ENCODE results near the gene ASCC3.
"Not testable (repeated sequence)": the region's sequence is repeated elsewhere in the genome, so short reads cannot be mapped to it uniquely, and the experiment has no call there.

The ASCC3 gene

DNA sequence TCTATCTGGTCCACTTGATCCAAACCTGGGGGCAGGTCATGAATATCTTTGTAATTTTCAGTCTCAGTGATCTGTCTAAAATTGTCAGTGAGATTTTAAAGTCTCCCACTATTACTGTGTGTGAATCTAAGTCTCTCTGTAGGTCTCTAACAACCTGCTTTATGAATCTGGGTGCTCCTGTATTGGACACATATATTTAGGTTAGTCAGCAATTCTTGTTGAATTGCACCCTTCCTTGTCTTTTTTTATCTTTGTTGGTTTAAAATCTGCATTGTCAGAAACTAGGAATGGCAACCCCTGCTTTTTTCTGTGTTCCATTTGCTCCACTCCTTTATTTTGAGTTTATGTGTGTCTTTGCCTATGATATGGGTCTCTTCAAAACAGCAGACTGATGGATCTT is 140.7 kb downstream of the ASCC3 start:
- no peak for DNase-seq
- in situ Hi-C loops (cut with MboI; ENCODE audit: low pct_unique_long_range_greater_than_20kb, low sequenced_read_pairs): no loop called here

- in situ Hi-C loops (cut with MboI; ENCODE audit: low pct_unique_long_range_greater_than_20kb, low sequenced_read_pairs); DNase-seq: not testable (repeated sequence)
Measured at GRCh38 chr6:100737720-100738119, 143.4 kb downstream of the ASCC3 start.

- in situ Hi-C loops (cut with MboI; ENCODE audit: low pct_unique_long_range_greater_than_20kb, low sequenced_read_pairs): no loop called here
- DNase-seq: no peak
Measured at GRCh38 chr6:100731411-100731810, 149.7 kb downstream of the ASCC3 start.

GRCh38 chr6:100730001-100730980 is 150.8 kb downstream of the ASCC3 start:
- in situ Hi-C loops (cut with MboI; ENCODE audit: low pct_unique_long_range_greater_than_20kb, low sequenced_read_pairs): no loop called here
- no peak for DNase-seq

GRCh38 chr6:100726666-100727065 is 154.5 kb downstream of the ASCC3 start:
- in situ Hi-C loops (cut with MboI; ENCODE audit: low pct_unique_long_range_greater_than_20kb, low sequenced_read_pairs): no loop called here
- DNase-seq: no peak

- no peak for DNase-seq
- in situ Hi-C loops (cut with MboI; ENCODE audit: low pct_unique_long_range_greater_than_20kb, low sequenced_read_pairs): no loop called here
Measured at GRCh38 chr6:100724696-100725095, 156.4 kb downstream of the ASCC3 start.

DNA sequence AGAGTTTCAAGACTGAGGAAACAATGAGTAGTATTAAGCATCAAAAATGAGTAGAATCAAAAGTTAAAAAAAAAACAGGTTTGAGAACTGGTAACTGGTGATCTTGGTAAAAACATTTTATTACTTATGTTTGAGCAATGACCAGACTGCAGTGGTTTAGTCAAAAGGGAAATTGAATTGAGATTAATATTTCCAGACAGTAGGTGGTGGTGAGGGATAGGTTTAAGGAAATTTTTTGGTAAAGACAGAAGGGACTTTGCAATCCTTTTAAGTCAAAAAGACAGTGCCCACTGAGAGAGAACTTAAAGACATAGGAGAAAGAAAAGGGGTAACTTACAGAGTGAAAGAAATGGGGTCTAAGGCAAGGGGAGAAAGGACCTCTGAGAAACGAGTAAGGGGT is 156.9 kb downstream of the ASCC3 start:
- in situ Hi-C loops (cut with MboI; ENCODE audit: low pct_unique_long_range_greater_than_20kb, low sequenced_read_pairs): no loop called here
- no peak for DNase-seq

GRCh38 chr6:100721256-100721655 is 159.9 kb downstream of the ASCC3 start:
- DNase-seq: no peak
- in situ Hi-C loops (cut with MboI; ENCODE audit: low pct_unique_long_range_greater_than_20kb, low sequenced_read_pairs): no loop called here

DNA sequence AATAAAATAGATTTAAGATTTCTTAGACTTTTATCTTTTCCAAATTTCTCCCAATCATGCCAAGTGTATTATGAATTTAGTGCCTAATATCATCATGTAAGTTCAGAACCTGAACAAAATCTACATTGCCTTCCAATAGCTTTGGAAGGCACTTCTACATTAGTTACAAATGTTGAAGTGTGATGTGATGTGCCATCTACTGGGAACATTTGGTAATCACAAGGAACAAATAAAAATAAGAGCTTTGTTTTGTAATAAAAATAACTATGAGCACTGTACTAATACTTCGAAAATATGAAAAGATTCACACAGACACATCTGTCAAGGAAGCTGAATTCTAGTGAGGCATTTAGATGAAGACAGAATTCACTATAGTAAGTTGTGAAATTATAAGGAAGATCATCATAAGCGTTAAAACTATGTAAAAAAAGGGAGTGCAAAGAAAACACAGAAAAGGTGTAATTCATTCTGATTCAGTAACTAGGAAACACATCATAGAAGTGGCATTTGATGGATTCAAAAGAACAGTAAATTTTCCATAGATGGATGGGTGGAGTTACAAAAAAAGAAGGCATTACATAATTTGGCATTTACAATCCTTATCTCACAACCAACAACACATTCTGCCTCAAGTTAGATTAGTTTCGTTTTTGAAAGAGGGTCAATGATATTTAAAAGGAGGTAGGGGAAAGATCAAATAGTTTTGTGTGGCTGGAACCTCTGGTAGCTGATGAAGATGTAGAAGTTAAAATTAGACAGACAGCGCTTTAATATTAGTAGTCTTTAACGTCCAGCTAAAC is 161.0 kb downstream of the ASCC3 start:
- DNase-seq: peak; percentile 28
- in situ Hi-C loops (cut with MboI; ENCODE audit: low pct_unique_long_range_greater_than_20kb, low sequenced_read_pairs): no loop called here

GRCh38 chr6:100712997-100713396 is 168.1 kb downstream of the ASCC3 start:
- DNase-seq: no peak
- in situ Hi-C loops (cut with MboI; ENCODE audit: low pct_unique_long_range_greater_than_20kb, low sequenced_read_pairs): no loop called here

GRCh38 chr6:100706491-100706890 is 174.6 kb downstream of the ASCC3 start:
- DNase-seq: no peak
- in situ Hi-C loops (cut with MboI; ENCODE audit: low pct_unique_long_range_greater_than_20kb, low sequenced_read_pairs): no loop called here

GRCh38 chr6:100704961-100705360 is 176.2 kb downstream of the ASCC3 start:
- in situ Hi-C loops (cut with MboI; ENCODE audit: low pct_unique_long_range_greater_than_20kb, low sequenced_read_pairs): no loop called here
- no peak for DNase-seq

DNA sequence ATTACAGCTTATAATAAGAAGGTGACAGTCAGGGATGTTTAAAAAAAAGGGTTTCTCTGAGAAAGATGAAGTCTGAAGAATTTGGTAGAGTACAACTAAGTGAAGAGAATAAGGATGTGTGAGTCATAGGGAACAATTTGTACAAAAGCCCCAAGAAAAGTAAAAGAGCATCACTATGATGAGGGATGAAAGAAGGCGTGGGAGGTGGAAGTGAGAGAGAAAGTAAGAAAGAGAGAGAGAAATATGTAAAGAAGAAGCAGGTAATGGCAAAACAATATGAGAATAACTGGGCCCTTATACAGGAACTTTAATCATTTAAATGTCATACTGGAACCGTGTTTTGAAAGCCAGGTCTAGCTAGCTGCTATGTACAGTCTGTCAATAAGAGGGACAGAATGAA is 179.4 kb downstream of the ASCC3 start:
- no peak for DNase-seq
- in situ Hi-C loops (cut with MboI; ENCODE audit: low pct_unique_long_range_greater_than_20kb, low sequenced_read_pairs): no loop called here

GRCh38 chr6:100700009-100700408 is 181.1 kb downstream of the ASCC3 start:
- in situ Hi-C loops (cut with MboI; ENCODE audit: low pct_unique_long_range_greater_than_20kb, low sequenced_read_pairs): no loop called here
- DNase-seq: no peak

GRCh38 chr6:100695445-100695844 is 185.7 kb downstream of the ASCC3 start:
- no peak for DNase-seq

GRCh38 chr6:100693249-100693927 is 187.7 kb downstream of the ASCC3 start:
- no peak for DNase-seq
- in situ Hi-C loops (cut with MboI; ENCODE audit: low pct_unique_long_range_greater_than_20kb, low sequenced_read_pairs): no loop called here

More at GRCh38 chr6:100695445-100695844, 185.7 kb downstream of the ASCC3 start:
- in situ Hi-C loops (cut with MboI; ENCODE audit: low pct_unique_long_range_greater_than_20kb, low sequenced_read_pairs): no loop called here

DNA sequence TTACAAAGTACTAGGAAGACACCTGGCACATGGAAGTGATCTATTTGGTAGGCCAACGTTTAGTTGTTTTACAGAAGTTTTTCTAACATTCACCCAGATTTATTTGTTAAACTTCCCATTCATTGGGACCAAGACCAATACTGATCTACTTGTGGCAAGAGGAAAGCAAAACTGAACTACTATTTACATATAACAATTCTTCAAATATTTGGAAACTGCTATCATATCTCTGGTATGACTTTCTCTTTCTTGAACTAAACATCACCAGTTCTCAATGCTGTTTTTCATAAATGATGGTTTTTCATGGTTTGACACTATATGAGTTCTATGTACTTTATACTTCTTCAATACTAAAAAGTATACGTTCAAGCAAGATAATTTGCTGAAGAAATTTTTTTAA is 189.2 kb downstream of the ASCC3 start:
- in situ Hi-C loops (cut with MboI; ENCODE audit: low pct_unique_long_range_greater_than_20kb, low sequenced_read_pairs): no loop called here
- DNase-seq: no peak

GRCh38 chr6:100686216-100686615 is 194.9 kb downstream of the ASCC3 start:
- no peak for DNase-seq
- in situ Hi-C loops (cut with MboI; ENCODE audit: low pct_unique_long_range_greater_than_20kb, low sequenced_read_pairs): no loop called here

- DNase-seq: no peak
- in situ Hi-C loops (cut with MboI; ENCODE audit: low pct_unique_long_range_greater_than_20kb, low sequenced_read_pairs): no loop called here
Measured at GRCh38 chr6:100685747-100686146, 195.4 kb downstream of the ASCC3 start.

- DNase-seq: no peak
- in situ Hi-C loops (cut with MboI; ENCODE audit: low pct_unique_long_range_greater_than_20kb, low sequenced_read_pairs): no loop called here
Measured at GRCh38 chr6:100680163-100680562, 201.0 kb downstream of the ASCC3 start.
